Breast epithelium (tissue), 4 donors: ENCODE data around the gene RASD2. TPM values are rescaled to one million over a fixed set of nuclear protein-coding genes. Genes with fewer than 3 reads are reported as not detected.

Experiments used
- DNase-seq, 2 donors: peaks; one replicate each; pipeline ENCODE4 v3.0.0-alpha.2; 2019; ENCODE audit warnings: low spot score in 2 of 2
- H3K27ac ChIP-seq, 2 donors: fragments of 200-600 bp; sonication (generic) in 1 of 2; one replicate each; pipeline ENCODE4 v1.5.1; 2016 to 2019; ENCODE audit warnings: mild to moderate bottlenecking in 1 of 2
- H3K27me3 ChIP-seq, 2 donors: fragments of 200-600 bp; sonication (generic) in 1 of 2; one replicate each; pipeline versions ENCODE4 v1.5.1 to v1.6.0; 2017 to 2019; ENCODE audit warnings: control low read depth in 1 of 2, mild to moderate bottlenecking in 1 of 2
- H3K36me3 ChIP-seq: fragments of 200-600 bp; one replicate; pipeline ENCODE4 v1.5.1; 2019
- H3K4me1 ChIP-seq, 2 donors: fragments of 200-600 bp; sonication (generic); one replicate each; pipeline ENCODE4 v1.5.1; 2016 to 2019; ENCODE audit warnings: control low read depth in 1 of 2
- H3K4me3 ChIP-seq, 3 donors: fragments of 200-600 bp; sonication (generic); 1 replicate in 2 of 3; 2 replicates in 1 of 3; pipeline ENCODE4 v1.5.1; 2016 to 2019; ENCODE audit warnings: mild to moderate bottlenecking in 3 of 3, moderate library complexity in 2 of 3
- H3K9me3 ChIP-seq, 2 donors: fragments of 200-600 bp; sonication (generic) in 1 of 2; one replicate each; pipeline ENCODE4 v1.5.1; 2016 to 2019; ENCODE audit warnings: control low read depth in 1 of 2
- CTCF ChIP-seq, 3 donors: fragments of 450-650 bp; IDR thresholded peaks; one replicate each; pipeline ENCODE4 v1.5.1; 2016 to 2017; ENCODE audit warnings: antibody characterized with exemption in 3 of 3, mild to moderate bottlenecking in 3 of 3, moderate library complexity in 3 of 3
- POLR2A ChIP-seq: fragments of 450-650 bp; IDR thresholded peaks from one replicate; pipeline ENCODE4 v1.6.1; 2016; ENCODE audit warnings: antibody characterized with exemption, mild to moderate bottlenecking, moderate library complexity
- POLR2AphosphoS5 ChIP-seq, 3 donors: sonication (generic); formaldehyde crosslinking; IDR thresholded peaks; one replicate each; pipeline ENCODE4 v1.6.1; 2017; ENCODE audit warnings: antibody characterized with exemption in 3 of 3
- intact Hi-C: fragments of 100-400 bp; cut with DNase I; formaldehyde crosslinking; loops from one replicate; pipeline ENCODE4 v1.15.1; 2023; ENCODE audit warnings: low total_unique reads
- total RNA-seq, 3 donors: library from RNA; depleted of rRNA; stranded (reverse); fragments of >200 nt; gene quantifications; one replicate each; pipeline ENCODE4 v1.1.0, GENCODE V29; 2016

Gene RASD2
- total RNA-seq, 3 donors from 2014 or later = 0.16 to 1.3 (median 0.88) TPM

- no peak for DNase-seq
- Histone ChIP-seq H3K27ac (peak overlapping the region in 1 of 2 donors; percentile 25), H3K4me3 (no peak overlapping the region), H3K4me1 (peaks cover 0 to 11% of the 10 kb centered on the region in 2 donors), H3K27me3 (no peaks in the 10 kb centered on the region), H3K36me3 (no peaks in the 10 kb centered on the region), H3K9me3 (no peaks in the 10 kb centered on the region)
- TF ChIP-seq POLR2AphosphoS5 (IDR thresholded peaks at IDR 0.05) = no peak
- intact Hi-C loops = no loop called here
Measured at GRCh38 chr22:35590634-35591295, 50.1 kb downstream of the RASD2 start.

- H3K9me3 ChIP-seq = no peaks in the 10 kb centered on the region
- no peaks in the 10 kb centered on the region for H3K36me3 ChIP-seq
- TF ChIP-seq CTCF (IDR thresholded peaks at IDR 0.05) (no peak), POLR2AphosphoS5 (IDR thresholded peaks at IDR 0.05) (no peak), POLR2A (no peak)
- no peak for DNase-seq
- peaks cover 0 to 10% of the 10 kb centered on the region in 2 donors for H3K4me1 ChIP-seq
- no peaks in the 10 kb centered on the region for H3K27me3 ChIP-seq
- H3K4me3 ChIP-seq = no peak overlapping the region
- intact Hi-C loops = no loop called here
- H3K27ac ChIP-seq = peak overlapping the region in 1 of 2 donors; percentile 43
Measured at GRCh38 chr22:35591714-35592417, 51.2 kb downstream of the RASD2 start.

DNA sequence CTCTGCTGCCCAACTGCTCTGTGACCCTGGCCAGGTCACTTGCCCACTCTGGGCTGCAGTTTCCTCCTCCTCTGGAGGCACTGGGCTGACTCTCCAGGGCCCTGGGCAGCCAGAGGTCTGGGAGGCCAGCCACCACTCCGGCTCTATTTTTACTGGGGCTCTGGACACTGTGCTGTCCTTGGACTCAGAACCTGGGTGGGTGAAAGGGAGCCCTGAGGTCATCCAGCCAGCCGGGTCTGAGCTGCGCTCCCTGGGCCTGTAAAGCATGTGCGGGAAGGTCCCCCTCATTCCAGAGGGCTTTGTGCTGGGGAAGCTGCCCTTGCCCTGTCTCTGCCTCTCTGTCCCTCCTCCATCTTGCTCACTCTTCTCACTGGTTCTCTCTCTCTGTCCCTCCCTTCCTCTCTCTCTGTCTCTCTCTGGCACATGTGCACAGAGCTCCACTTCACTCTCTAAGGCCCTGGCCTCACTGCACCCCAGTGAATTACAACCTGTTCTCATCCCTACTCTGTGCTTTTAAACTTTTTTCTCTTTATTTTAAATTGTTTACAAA, 51.9 kb downstream of the RASD2 start:
- intact Hi-C loops = no loop called here
- TF ChIP-seq POLR2AphosphoS5 (IDR thresholded peaks at IDR 0.05) (no peak), POLR2A (no peak), CTCF (IDR thresholded peaks at IDR 0.05) (no peak)
- Histone ChIP-seq H3K4me1 (peaks cover 0 to 5% of the 10 kb centered on the region in 2 donors), H3K27me3 (no peaks in the 10 kb centered on the region), H3K9me3 (no peaks in the 10 kb centered on the region), H3K36me3 (no peaks in the 10 kb centered on the region), H3K27ac (peak overlapping the region in 1 of 2 donors; percentile 43), H3K4me3 (no peak overlapping the region)
- no peak for DNase-seq

DNA sequence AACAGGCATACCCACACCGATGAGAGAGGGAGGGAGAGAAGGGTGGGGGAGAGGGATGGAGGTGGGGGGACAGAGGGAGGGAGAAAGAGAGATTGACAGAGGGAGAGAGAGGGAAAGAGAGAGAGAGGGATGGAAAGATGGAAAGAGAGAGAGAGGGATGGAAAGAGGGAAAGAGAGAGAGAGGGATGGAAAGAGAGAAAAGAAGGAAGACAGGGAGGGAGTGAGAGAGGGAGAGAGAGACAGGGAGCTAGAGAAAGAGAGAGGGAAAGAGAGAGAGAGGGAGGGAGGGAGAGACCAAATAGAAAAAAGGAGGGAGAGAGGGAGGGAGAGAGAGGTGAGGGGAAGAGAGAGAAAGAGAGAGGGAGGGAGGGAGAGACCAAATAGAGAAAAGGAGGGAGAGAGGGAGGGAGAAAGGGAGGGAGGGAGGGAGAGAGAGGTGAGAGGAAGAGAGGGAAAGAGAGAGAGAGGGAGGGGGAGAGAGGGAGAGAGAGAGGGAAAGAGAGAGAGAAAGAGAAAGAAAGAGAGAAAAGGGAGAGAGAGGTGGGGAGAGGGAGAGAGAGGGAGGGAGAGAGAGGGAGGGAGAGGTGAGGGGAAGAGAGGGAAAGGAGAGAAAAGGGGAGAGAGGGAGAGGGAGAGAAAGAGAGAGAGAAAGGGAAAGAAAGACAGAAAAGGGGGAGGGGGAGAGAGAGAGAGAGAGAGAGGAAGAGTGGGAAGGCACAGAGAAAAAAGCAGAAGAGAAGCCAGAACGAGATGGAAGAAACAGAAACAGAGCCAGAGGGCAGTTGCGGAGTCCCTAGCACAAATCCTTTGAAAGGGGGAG, 52.6 kb downstream of the RASD2 start:
- no peaks in the 10 kb centered on the region for H3K27me3 ChIP-seq
- TF ChIP-seq POLR2A = no peak
- TF ChIP-seq POLR2AphosphoS5 (IDR thresholded peaks at IDR 0.05) = no peak
- no peak for TF ChIP-seq CTCF (IDR thresholded peaks at IDR 0.05)
- no peaks in the 10 kb centered on the region for H3K36me3 ChIP-seq
- no peak overlapping the region for H3K27ac ChIP-seq
- H3K4me3 ChIP-seq = no peak overlapping the region
- intact Hi-C loops = no loop called here
- no peaks in the 10 kb centered on the region for H3K9me3 ChIP-seq
- no peak for DNase-seq
- H3K4me1 ChIP-seq = peaks cover 0 to 5% of the 10 kb centered on the region in 2 donors

- intact Hi-C loops = no loop called here
- H3K4me3 ChIP-seq = no peak overlapping the region
- H3K36me3 ChIP-seq = no peaks in the 10 kb centered on the region
- DNase-seq = no peak
- H3K9me3 ChIP-seq = no peaks in the 10 kb centered on the region
- H3K27ac ChIP-seq = no peak overlapping the region
- peaks cover 0 to 4% of the 10 kb centered on the region in 2 donors for H3K4me1 ChIP-seq
- TF ChIP-seq POLR2A (no peak), CTCF (IDR thresholded peaks at IDR 0.05) (no peak), POLR2AphosphoS5 (IDR thresholded peaks at IDR 0.05) (no peak)
- H3K27me3 ChIP-seq = no peaks in the 10 kb centered on the region
Measured at GRCh38 chr22:35593891-35594470, 53.4 kb downstream of the RASD2 start.
